HUDEP-2 (cell line): ENCODE results near the gene POU4F3.

Experiments
- DNase-seq, 76 experiments: peaks; one replicate each; lab custom pipeline; 2025; ENCODE audit not compliant: unreplicated experiment in 76 of 76; lab: John Stamatoyannopoulos, UW

Gene POU4F3

GRCh38 chr5:146339715-146340259, 1.1 kb downstream of the POU4F3 start:
- DNase-seq: no peak

- peak in 49 of 76 experiments; percentile 2 to 60 (median 26) for DNase-seq
Measured at GRCh38 chr5:146340260-146341081, 1.8 kb downstream of the POU4F3 start.

- DNase-seq: no peak
Measured at GRCh38 chr5:146341854-146342253, 3.2 kb downstream of the POU4F3 start.

GRCh38 chr5:146342519-146342881, 3.9 kb downstream of the POU4F3 start:
- DNase-seq: no peak

- no peak for DNase-seq
Measured at GRCh38 chr5:146342882-146343865, 4.5 kb downstream of the POU4F3 start.

GRCh38 chr5:146344155-146345118, 5.8 kb downstream of the POU4F3 start:
- DNase-seq: no peak

- no peak for DNase-seq
Measured at GRCh38 chr5:146345240-146345577, 6.6 kb downstream of the POU4F3 start.

- no peak for DNase-seq
Measured at GRCh38 chr5:146345578-146346366, 7.1 kb downstream of the POU4F3 start.

- no peak for DNase-seq
Measured at GRCh38 chr5:146357126-146357525, 18.5 kb downstream of the POU4F3 start.

GRCh38 chr5:146359836-146360235, 21.2 kb downstream of the POU4F3 start:
- peak in 2 of 76 experiments; percentile 11 to 14 for DNase-seq

GRCh38 chr5:146363161-146363874, 24.7 kb downstream of the POU4F3 start:
- no peak for DNase-seq

- DNase-seq: no peak
Measured at GRCh38 chr5:146365618-146366017, 27.0 kb downstream of the POU4F3 start.

- no peak for DNase-seq
Measured at GRCh38 chr5:146366904-146367303, 28.3 kb downstream of the POU4F3 start.

GRCh38 chr5:146368137-146368536, 29.5 kb downstream of the POU4F3 start:
- no peak for DNase-seq

- DNase-seq: no peak
Measured at GRCh38 chr5:146369691-146370090, 31.1 kb downstream of the POU4F3 start.

GRCh38 chr5:146376821-146377220, 38.2 kb downstream of the POU4F3 start:
- no peak for DNase-seq

- DNase-seq: no peak
Measured at GRCh38 chr5:146378986-146379385, 40.3 kb downstream of the POU4F3 start.

- DNase-seq: no peak
Measured at GRCh38 chr5:146380714-146381113, 42.1 kb downstream of the POU4F3 start.

GRCh38 chr5:146388386-146388785, 49.7 kb downstream of the POU4F3 start:
- DNase-seq: no peak
